Measurements from ENCODE around the gene PTPRA.

Gene PTPRA

GRCh38 chr20:2858591-2858990 is 14.7 kb upstream of the PTPRA start:
- no peak for DNase-seq (ENCODE audit: low read depth)

- DNase-seq (ENCODE audit: low read depth) = no peak
Measured at GRCh38 chr20:2859330-2860121, 13.8 kb upstream of the PTPRA start.

GRCh38 chr20:2864626-2865025 is 8.7 kb upstream of the PTPRA start:
- no peak for DNase-seq (ENCODE audit: low read depth)

- no peak for DNase-seq (ENCODE audit: low read depth)
Measured at GRCh38 chr20:2865101-2865500, 8.2 kb upstream of the PTPRA start.

- DNase-seq (ENCODE audit: low read depth) = no peak
Measured at GRCh38 chr20:2865630-2866029, 7.7 kb upstream of the PTPRA start.

- DNase-seq (ENCODE audit: low read depth) = no peak
Measured at GRCh38 chr20:2866236-2866635, 7.0 kb upstream of the PTPRA start.

GRCh38 chr20:2867081-2867864 is 6.0 kb upstream of the PTPRA start:
- no peak for DNase-seq (ENCODE audit: low read depth)

- DNase-seq (ENCODE audit: low read depth) = no peak
Measured at GRCh38 chr20:2869381-2869780, 3.9 kb upstream of the PTPRA start.

- DNase-seq (ENCODE audit: low read depth) = no peak
Measured at GRCh38 chr20:2871111-2871465, 2.2 kb upstream of the PTPRA start.

GRCh38 chr20:2871661-2872458 is 1.4 kb upstream of the PTPRA start:
- DNase-seq (ENCODE audit: low read depth) = peak; percentile 13

GRCh38 chr20:2872459-2873009 is 747 bp upstream of the PTPRA start:
- peak; percentile 60 for DNase-seq (ENCODE audit: low read depth)

- peak; percentile 49 for DNase-seq (ENCODE audit: low read depth)
Measured at GRCh38 chr20:2873747-2874041, 413 bp downstream of the PTPRA start.

- DNase-seq (ENCODE audit: low read depth) = no peak
Measured at GRCh38 chr20:2874456-2874855, 1.2 kb downstream of the PTPRA start.

- no peak for DNase-seq (ENCODE audit: low read depth)
Measured at GRCh38 chr20:2875690-2876203, 2.5 kb downstream of the PTPRA start.

GRCh38 chr20:2878515-2878914 is 5.2 kb downstream of the PTPRA start:
- DNase-seq (ENCODE audit: low read depth) = no peak

- DNase-seq (ENCODE audit: low read depth) = no peak
Measured at GRCh38 chr20:2879146-2879545, 5.9 kb downstream of the PTPRA start.

- no peak for DNase-seq (ENCODE audit: low read depth)
Measured at GRCh38 chr20:2880650-2881049, 7.4 kb downstream of the PTPRA start.

GRCh38 chr20:2883726-2884637 is 10.7 kb downstream of the PTPRA start:
- DNase-seq (ENCODE audit: low read depth) = no peak

GRCh38 chr20:2887715-2888114 is 14.4 kb downstream of the PTPRA start:
- no peak for DNase-seq (ENCODE audit: low read depth)

- no peak for DNase-seq (ENCODE audit: low read depth)
Measured at GRCh38 chr20:2888224-2888955, 15.1 kb downstream of the PTPRA start.

GRCh38 chr20:2889209-2889608 is 15.9 kb downstream of the PTPRA start:
- DNase-seq (ENCODE audit: low read depth) = no peak

Data from activated T-helper 1 cell treated with Interleukin-2 at 50 U/mL for 16 hours (primary cell).